MM.1S (cell line): ENCODE results near the gene BORCS8.

Experiments used
- DNase-seq: peaks from one replicate; pipeline ENCODE4 v3.0.0-alpha.2; 2015
- H2AFZ ChIP-seq: fragments of 300-600 bp; sonication (generic); 2 replicates; pipeline ENCODE4 v1.6.0; 2016; ENCODE audit warnings: antibody characterized with exemption, low read length
- H3F3A ChIP-seq: fragments of 300-600 bp; sonication (generic); 2 replicates; pipeline ENCODE4 v1.6.1; 2016; ENCODE audit warnings: mild to moderate bottlenecking, antibody characterized with exemption, low read length, moderate library complexity, mixed read lengths; ENCODE audit not compliant: insufficient read depth
- H3K27ac ChIP-seq: fragments of 300-600 bp; sonication (generic); 2 replicates; pipeline ENCODE4 v1.5.1; 2016; ENCODE audit warnings: mild to moderate bottlenecking, low read length
- H3K27me3 ChIP-seq: fragments of 300-600 bp; sonication (generic); replicated peaks from 2 replicates; pipeline ENCODE4 v1.6.0; 2016; ENCODE audit warnings: low read length; ENCODE audit not compliant: insufficient read depth
- H3K36me3 ChIP-seq: fragments of 300-600 bp; sonication (generic); replicated peaks from 2 replicates; pipeline ENCODE4 v1.6.1; 2016; ENCODE audit warnings: mild to moderate bottlenecking, low read length, mixed read lengths; ENCODE audit not compliant: insufficient read depth
- H3K4me1 ChIP-seq: fragments of 300-600 bp; sonication (generic); 2 replicates; pipeline ENCODE4 v1.6.1; 2016; ENCODE audit warnings: low read length, mixed read lengths
- H3K4me2 ChIP-seq: fragments of 300-600 bp; sonication (generic); 2 replicates; pipeline ENCODE4 v1.6.0; 2016; ENCODE audit warnings: low read depth, low read length
- H3K4me3 ChIP-seq: fragments of 300-600 bp; sonication (generic); 2 replicates; pipeline ENCODE4 v1.5.1; 2016; ENCODE audit warnings: low read length, mixed read lengths
- H3K79me2 ChIP-seq: fragments of 300-600 bp; sonication (generic); 2 replicates; pipeline ENCODE4 v1.6.1; 2016; ENCODE audit warnings: mixed run types, low read length, mixed read lengths
- H3K9ac ChIP-seq: fragments of 300-600 bp; sonication (generic); 2 replicates; pipeline ENCODE4 v1.6.1; 2016; ENCODE audit warnings: low read length, mixed read lengths
- H3K9me2 ChIP-seq: fragments of 300-600 bp; sonication (generic); replicated peaks from 2 replicates; pipeline ENCODE4 v1.6.1; 2016; ENCODE audit warnings: mild to moderate bottlenecking, low read length, mixed read lengths; ENCODE audit not compliant: insufficient read depth
- H3K9me3 ChIP-seq: fragments of 300-600 bp; sonication (generic); replicated peaks from 2 replicates; pipeline ENCODE4 v1.6.1; 2016; ENCODE audit warnings: mild to moderate bottlenecking, low read length, mixed read lengths; ENCODE audit not compliant: insufficient read depth
- H4K20me1 ChIP-seq: fragments of 300-600 bp; sonication (generic); 2 replicates; pipeline ENCODE4 v1.6.1; 2016; ENCODE audit warnings: mild to moderate bottlenecking, low read length, moderate library complexity, mixed read lengths; ENCODE audit not compliant: insufficient read depth
- EZH2 ChIP-seq: fragments of 300-600 bp; sonication (generic); optimal IDR thresholded peaks from 2 replicates; pipeline ENCODE3; 2017; ENCODE audit warnings: low read depth, mild to moderate bottlenecking, antibody characterized with exemption, low read length, mixed read lengths
- EZH2phosphoT487 ChIP-seq: fragments of 300-600 bp; sonication (generic); IDR thresholded peaks from 2 replicates; pipeline ENCODE4 v1.6.1; 2018; ENCODE audit warnings: antibody characterized with exemption, low read length
- TF ChIP-seq, protein P1 (sequence below): fragments of 300-600 bp; sonication (generic); IDR thresholded peaks from 2 replicates; pipeline ENCODE4 v1.5.1; 2016; ENCODE audit warnings: antibody characterized with exemption, low read length, mixed read lengths

Gene BORCS8

DNA sequence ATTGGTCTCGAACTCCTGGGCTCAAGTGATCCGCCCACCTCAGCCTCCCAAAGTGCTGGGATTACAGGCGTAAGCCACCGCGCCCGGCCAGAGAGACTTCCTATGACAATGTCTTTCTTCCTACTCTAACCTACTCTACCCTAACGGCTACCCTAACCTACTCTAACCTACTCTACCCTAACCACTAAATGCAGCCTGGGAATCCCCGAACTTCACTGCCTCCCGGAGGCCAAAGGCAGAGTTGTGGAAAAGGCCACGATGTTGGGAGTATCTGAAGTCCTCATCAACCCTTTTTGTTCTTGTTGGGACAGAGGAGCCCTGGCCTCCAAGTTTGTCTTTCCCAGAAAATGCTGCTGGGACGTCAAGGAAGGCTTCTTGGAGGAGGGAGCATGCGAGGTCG lies 12.2 kb upstream of the BORCS8 start:
- no peaks in the 10 kb centered on the region for H3K9me3 ChIP-seq
- H2AFZ ChIP-seq: no peak overlapping the region
- no peaks in the 10 kb centered on the region for H3K9me2 ChIP-seq
- no peak overlapping the region for H3K9ac ChIP-seq
- no peaks in the 10 kb centered on the region for H4K20me1 ChIP-seq
- no peak overlapping the region for H3K4me3 ChIP-seq
- peaks cover 20% of the 10 kb centered on the region for H3K79me2 ChIP-seq
- no peak overlapping the region for H3K27ac ChIP-seq
- no peak for DNase-seq
- no peak for TF ChIP-seq EZH2
- TF ChIP-seq EZH2phosphoT487: no peak
- TF ChIP-seq, protein P1, sequence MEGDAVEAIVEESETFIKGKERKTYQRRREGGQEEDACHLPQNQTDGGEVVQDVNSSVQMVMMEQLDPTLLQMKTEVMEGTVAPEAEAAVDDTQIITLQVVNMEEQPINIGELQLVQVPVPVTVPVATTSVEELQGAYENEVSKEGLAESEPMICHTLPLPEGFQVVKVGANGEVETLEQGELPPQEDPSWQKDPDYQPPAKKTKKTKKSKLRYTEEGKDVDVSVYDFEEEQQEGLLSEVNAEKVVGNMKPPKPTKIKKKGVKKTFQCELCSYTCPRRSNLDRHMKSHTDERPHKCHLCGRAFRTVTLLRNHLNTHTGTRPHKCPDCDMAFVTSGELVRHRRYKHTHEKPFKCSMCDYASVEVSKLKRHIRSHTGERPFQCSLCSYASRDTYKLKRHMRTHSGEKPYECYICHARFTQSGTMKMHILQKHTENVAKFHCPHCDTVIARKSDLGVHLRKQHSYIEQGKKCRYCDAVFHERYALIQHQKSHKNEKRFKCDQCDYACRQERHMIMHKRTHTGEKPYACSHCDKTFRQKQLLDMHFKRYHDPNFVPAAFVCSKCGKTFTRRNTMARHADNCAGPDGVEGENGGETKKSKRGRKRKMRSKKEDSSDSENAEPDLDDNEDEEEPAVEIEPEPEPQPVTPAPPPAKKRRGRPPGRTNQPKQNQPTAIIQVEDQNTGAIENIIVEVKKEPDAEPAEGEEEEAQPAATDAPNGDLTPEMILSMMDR: no peak
- 0 out of 2 replicates have a peak, but pooled peaks cover 4% of the 10 kb centered on the region for H3K4me1 ChIP-seq
- no peaks in the 10 kb centered on the region for H3K36me3 ChIP-seq
- no peaks in the 10 kb centered on the region for H3F3A ChIP-seq
- peaks cover 24% of the 10 kb centered on the region for H3K27me3 ChIP-seq
- no peak overlapping the region for H3K4me2 ChIP-seq

DNA sequence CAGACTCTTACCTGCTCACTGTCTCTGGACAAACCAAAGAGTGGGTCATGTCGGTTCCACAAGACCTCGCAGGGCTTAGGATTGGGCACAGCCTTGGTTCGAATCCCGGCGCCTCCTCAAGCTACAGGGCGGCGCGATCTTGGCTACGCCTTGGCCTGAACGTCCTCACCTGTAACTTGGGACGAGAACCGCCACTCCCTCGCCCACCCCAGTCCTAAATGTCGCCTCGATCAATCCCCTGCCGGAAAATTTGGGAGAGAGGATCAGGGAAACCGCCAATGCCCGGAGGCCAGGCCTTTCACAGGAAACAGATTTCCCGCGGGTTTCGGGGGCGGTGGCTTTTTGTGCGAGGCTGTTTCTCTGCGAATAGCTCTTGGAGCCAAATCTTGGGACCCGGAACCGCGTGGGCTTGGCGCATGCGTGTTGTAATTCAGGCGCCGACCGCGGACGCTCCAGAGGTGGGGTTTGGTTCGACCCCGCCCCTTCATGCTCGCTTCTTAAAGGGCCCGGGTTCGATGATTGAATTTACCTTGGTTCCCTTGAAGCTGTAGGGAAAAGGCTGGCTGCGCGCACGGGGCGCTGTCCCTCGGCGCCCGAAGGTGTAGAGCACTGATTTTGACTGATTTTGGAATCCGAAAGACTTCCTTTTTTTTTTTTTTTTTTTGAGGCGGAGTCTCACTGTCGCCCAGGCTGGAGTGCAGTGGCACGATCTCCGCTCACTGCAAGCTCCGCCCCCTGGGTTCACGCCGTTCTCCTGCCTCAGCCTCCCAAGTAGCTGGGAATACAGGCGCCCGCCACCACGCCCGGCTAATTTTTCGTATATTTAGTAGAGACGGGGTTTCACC lies 11.3 kb upstream of the BORCS8 start, which contains the start of gene NR2C2AP:
Gene NR2C2AP (minus strand): TSS at position 403 of the 845 bp plus-strand sequence. CDS start 354 bp downstream, at position 49.
- Histone ChIP-seq H3K9ac (peak within 1 kb of the TSS; percentile 90), H2AFZ (peak within 1 kb of the TSS; percentile 64), H3K36me3 (no peaks in the 10 kb centered on the region), H3K9me2 (no peaks in the 10 kb centered on the region), H3K27me3 (peaks cover 21% of the 10 kb centered on the region), H3K4me1 (0 out of 2 replicates have a peak, but pooled peaks cover 4% of the 10 kb centered on the region), H3K4me2 (peak within 1 kb of the TSS; percentile 91), H3K79me2 (peaks cover 20% of the 10 kb centered on the region), H3K27ac (peak within 1 kb of the TSS; percentile 50; the same call in 1 of the 2 replicates), H4K20me1 (no peaks in the 10 kb centered on the region), H3K4me3 (peak within 1 kb of the TSS; percentile 85), H3F3A (no peaks in the 10 kb centered on the region), H3K9me3 (no peaks in the 10 kb centered on the region)
- DNase-seq: peak; percentile 94
- TF ChIP-seq EZH2: no peak
- TF ChIP-seq EZH2phosphoT487: no peak
- TF ChIP-seq, protein P1: no peak

DNA sequence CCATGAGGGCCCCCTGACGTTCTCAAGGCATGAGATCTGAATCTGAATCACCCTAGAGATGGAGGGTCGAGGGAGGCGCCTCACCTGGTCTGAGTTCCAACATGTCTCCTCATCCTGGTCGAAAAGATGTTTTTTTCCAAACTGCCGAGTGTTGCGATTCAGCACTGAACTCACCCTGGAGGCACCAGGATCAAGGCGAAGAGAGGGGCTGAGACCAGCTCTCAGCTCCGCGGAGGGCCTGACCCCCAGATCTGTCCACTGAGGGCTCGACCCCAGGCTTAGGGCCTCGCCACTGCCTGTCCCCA lies 10.7 kb upstream of the BORCS8 start:
- Histone ChIP-seq H3K4me1 (0 out of 2 replicates have a peak, but pooled peaks cover 4% of the 10 kb centered on the region), H3K79me2 (peaks cover 20% of the 10 kb centered on the region), H3K36me3 (no peaks in the 10 kb centered on the region), H3K27me3 (peaks cover 21% of the 10 kb centered on the region), H3K27ac (peak overlapping the region; percentile 50; the same call in 1 of the 2 replicates), H2AFZ (peak overlapping the region; percentile 64), H3K4me3 (peak overlapping the region; percentile 85), H3K9me3 (no peaks in the 10 kb centered on the region), H3K4me2 (peak overlapping the region; percentile 91), H3F3A (no peaks in the 10 kb centered on the region), H3K9me2 (no peaks in the 10 kb centered on the region), H4K20me1 (no peaks in the 10 kb centered on the region), H3K9ac (peak overlapping the region; percentile 90)
- no peak for DNase-seq
- TF ChIP-seq, protein P1: no peak
- TF ChIP-seq EZH2phosphoT487 (no peak), EZH2 (no peak)
